Measurements from ENCODE around the gene ZBTB7A. TPM values are rescaled to one million over a fixed set of nuclear protein-coding genes. Genes with fewer than 3 reads are reported as not detected.

ZBTB7A gene
- total RNA-seq, 3 donors from 2014 or later, result 29.0 to 38.7 (median 29.8) TPM

- Histone ChIP-seq H3K4me1 (peaks cover 46 to 49% of the 10 kb centered on the region in 2 donors), H3K27ac (peak overlapping the region; percentile 97 to 100), H3K36me3 (no peaks in the 10 kb centered on the region), H3K27me3 (no peaks in the 10 kb centered on the region), H3K9me3 (no peaks in the 10 kb centered on the region), H3K4me3 (peak overlapping the region; percentile 83 to 98 (median 92))
- no peak for DNase-seq (ENCODE audit: low spot score in 2 of 2)
- TF ChIP-seq CTCF (IDR thresholded peaks at IDR 0.05), result no peak
- TF ChIP-seq POLR2A (IDR thresholded peaks at IDR 0.05), result no peak
- TF ChIP-seq POLR2AphosphoS5 (IDR thresholded peaks at IDR 0.05), result peak in 1 of 3 donors; percentile 5
- intact Hi-C loops (cut with DNase I; ENCODE audit: low total_unique reads), result loop anchor here (5.0 kb wide), 1 partner anchor 81 kb away; no protein-coding TSS in a partner anchor
Observed at GRCh38 chr19:4063369-4064148, 3.1 kb downstream of the ZBTB7A start.

DNA sequence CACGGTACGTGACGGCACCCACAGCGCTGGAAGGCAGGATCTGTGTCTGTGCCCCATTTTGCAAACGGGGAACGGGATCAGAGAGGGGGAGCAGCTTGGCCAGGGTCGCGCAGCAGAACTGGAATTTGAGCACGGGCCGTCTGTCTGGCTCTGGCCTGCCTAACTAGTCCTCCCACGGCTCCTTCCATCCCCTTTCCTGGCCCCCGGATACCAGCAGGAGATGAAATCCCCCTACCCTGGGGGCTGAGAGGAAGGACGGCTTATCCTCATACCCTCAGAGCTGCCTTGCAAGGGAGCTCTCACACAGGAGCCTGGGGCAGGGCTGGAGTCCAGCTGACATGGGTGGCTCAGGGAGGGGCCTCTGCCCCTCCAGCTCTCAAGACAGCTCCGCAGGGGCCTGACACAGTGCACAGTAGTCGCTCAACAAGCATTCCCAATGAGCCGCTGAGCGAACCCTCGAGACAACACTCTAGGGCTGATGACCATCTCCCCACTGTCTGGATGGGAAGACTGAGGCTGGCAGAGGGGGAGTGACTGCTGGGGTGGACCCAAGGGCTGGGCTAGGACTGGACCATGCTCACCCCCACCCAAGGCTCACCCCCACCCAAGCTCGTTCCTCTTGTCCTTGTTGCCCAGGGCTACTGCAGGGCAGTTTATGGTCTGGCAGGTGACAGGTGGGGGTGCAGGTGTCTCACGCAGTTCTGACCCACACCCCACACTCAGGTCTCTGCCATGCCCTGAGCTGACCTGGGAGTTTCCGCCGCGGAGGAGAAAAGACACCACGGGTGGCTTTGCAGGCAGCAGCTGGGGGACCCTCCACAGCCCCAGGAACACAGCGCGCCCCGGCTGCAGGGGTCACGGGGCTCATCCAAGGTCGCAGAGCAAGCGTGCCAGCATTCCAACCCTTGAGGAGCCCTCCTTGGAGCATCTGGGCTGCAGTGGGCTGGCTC lies 4.0 kb downstream of the ZBTB7A start:
- DNase-seq (ENCODE audit: low spot score in 2 of 2), result no peak
- H3K4me3 ChIP-seq, result peak overlapping the region; percentile 83 to 98 (median 92)
- no peak for TF ChIP-seq POLR2AphosphoS5 (IDR thresholded peaks at IDR 0.05)
- TF ChIP-seq CTCF (IDR thresholded peaks at IDR 0.05), result no peak
- TF ChIP-seq POLR2A (IDR thresholded peaks at IDR 0.05), result no peak
- peak overlapping the region; percentile 97 to 100 for H3K27ac ChIP-seq
- H3K4me1 ChIP-seq, result peaks cover 46 to 49% of the 10 kb centered on the region in 2 donors
- no peaks in the 10 kb centered on the region for H3K9me3 ChIP-seq
- no peaks in the 10 kb centered on the region for H3K36me3 ChIP-seq
- H3K27me3 ChIP-seq, result no peaks in the 10 kb centered on the region
- intact Hi-C loops (cut with DNase I; ENCODE audit: low total_unique reads), result loop anchor here (5.0 kb wide), 1 partner anchor 80 kb away; no protein-coding TSS in a partner anchor

DNA sequence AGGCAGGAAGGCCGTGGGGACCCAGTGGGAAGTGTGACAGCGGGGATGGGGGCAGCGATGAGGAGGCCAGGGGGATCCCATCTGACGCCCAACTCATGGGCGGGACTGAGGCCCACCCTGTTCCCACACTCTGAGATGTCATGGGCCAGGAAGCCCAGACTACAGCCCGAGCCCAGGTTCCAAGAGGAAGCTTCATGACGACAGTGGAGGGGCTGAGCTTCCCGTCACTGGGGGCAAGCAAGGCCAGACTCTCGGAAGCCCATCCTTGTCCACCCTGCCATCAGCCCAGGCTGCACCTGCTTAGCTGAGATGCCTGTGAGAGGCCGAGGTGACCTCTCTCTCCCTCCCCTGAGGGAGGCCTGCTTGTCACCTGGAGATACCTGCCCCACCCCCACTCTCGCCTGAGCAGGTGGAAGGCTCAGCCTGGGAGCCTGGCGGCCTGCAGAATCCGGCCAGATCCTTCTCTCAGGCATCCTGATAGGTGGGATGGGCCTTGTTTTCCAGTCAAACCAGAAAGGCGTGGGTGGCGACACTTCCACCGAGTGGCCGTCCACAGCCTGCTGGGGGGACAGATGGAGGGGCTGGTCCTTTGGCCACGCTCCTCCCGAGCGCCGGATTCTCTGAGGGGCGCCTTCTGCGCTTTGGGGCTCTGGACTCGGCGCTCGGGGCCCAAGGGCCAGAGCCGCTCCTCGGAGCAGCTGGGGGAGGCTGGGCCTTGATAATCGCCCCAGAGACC lies 4.8 kb downstream of the ZBTB7A start:
- Histone ChIP-seq H3K27ac (peak overlapping the region; percentile 97 to 100), H3K9me3 (no peaks in the 10 kb centered on the region), H3K36me3 (no peaks in the 10 kb centered on the region), H3K27me3 (no peaks in the 10 kb centered on the region), H3K4me3 (peak overlapping the region; percentile 36 to 98 (median 83)), H3K4me1 (peaks cover 46 to 49% of the 10 kb centered on the region in 2 donors)
- TF ChIP-seq POLR2A (IDR thresholded peaks at IDR 0.05), result no peak
- TF ChIP-seq CTCF (IDR thresholded peaks at IDR 0.05), result no peak
- no peak for TF ChIP-seq POLR2AphosphoS5 (IDR thresholded peaks at IDR 0.05)
- intact Hi-C loops (cut with DNase I; ENCODE audit: low total_unique reads), result loop anchor here (5.0 kb wide), 1 partner anchor 80 kb away; no protein-coding TSS in a partner anchor
- peak; percentile 76 to 78 for DNase-seq (ENCODE audit: low spot score in 2 of 2)

DNA sequence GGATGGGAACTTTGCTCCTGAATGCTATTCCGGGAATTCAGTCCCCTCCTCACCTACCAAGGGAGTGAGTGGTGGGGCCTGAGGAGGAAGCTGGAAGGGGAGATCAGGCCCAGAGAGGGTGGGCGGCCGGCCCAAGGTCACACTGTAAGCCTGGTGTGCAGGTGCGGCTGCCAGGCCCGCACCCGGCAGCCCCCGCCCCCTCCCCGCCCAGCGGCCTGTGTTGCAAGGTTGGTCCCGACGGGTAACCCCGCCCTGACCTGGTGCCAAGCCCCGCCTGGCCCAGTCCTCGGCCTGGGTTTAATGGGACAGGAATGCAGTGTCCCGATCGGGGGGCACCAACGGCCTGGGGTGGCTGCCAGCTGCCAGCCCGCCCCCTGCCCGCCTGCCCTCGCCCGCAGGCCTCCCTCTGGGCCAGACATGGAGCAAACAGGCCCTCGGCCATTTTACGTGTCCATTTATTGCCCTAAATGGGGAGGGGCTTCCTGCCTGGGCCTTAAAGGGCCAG lies 5.5 kb downstream of the ZBTB7A start:
- DNase-seq (ENCODE audit: low spot score in 2 of 2), result peak; percentile 88 to 89
- H3K9me3 ChIP-seq, result no peaks in the 10 kb centered on the region
- H3K4me3 ChIP-seq, result peak overlapping the region; percentile 36 to 98 (median 83)
- H3K27me3 ChIP-seq, result no peaks in the 10 kb centered on the region
- H3K4me1 ChIP-seq, result peaks cover 46 to 49% of the 10 kb centered on the region in 2 donors
- no peaks in the 10 kb centered on the region for H3K36me3 ChIP-seq
- H3K27ac ChIP-seq, result peak overlapping the region; percentile 97 to 100
- intact Hi-C loops (cut with DNase I; ENCODE audit: low total_unique reads), result loop anchor here (5.0 kb wide), 1 partner anchor 79 kb away; no protein-coding TSS in a partner anchor
- TF ChIP-seq POLR2A (IDR thresholded peaks at IDR 0.05) (no peak), CTCF (IDR thresholded peaks at IDR 0.05) (no peak), POLR2AphosphoS5 (IDR thresholded peaks at IDR 0.05) (peak in 2 of 3 donors; percentile 68 to 77)
